Pancreas (tissue), 10 donors: ENCODE data around the gene TIMMDC1. TPM values are rescaled to one million over a fixed set of nuclear protein-coding genes. Genes with fewer than 3 reads are reported as not detected.
"Not testable (repeated sequence)": the region's sequence is repeated elsewhere in the genome, so short reads cannot be mapped to it uniquely, and the experiment has no call there.

ENCODE experiments used
- ATAC-seq, 4 donors: fragments of 200-7000 bp; cut with Tn5 transposase; one replicate each; pipeline versions ENCODE4 v1.8.0 to v1.9.1; 2020; ENCODE audit warnings: mild to moderate bottlenecking in 4 of 4, moderate library complexity in 4 of 4
- DNase-seq, 6 donors: peaks; one replicate each; pipeline ENCODE4 v3.0.0-alpha.2; 2020
- FAIRE-seq: peaks from 2 replicates; lab custom pipeline; 2012; peaks lifted over from hg19 to GRCh38; lab: Jason Lieb, UNC
- H3K27ac ChIP-seq, 4 donors: fragments of 200-600 bp; sonication (generic); 1 replicate in 3 of 4; 2 replicates in 1 of 4; pipeline versions ENCODE4 v1.5.0 to v1.8.0; 2020
- H3K27me3 ChIP-seq, 4 donors: fragments of 200-600 bp; one replicate each; pipeline ENCODE4 v1.8.0; 2021
- H3K36me3 ChIP-seq, 3 donors: fragments of 200-600 bp; sonication (generic) in 1 of 3; one replicate each; pipeline versions ENCODE4 v1.5.0 to v1.8.0; 2020 to 2021
- H3K4me1 ChIP-seq, 3 donors: fragments of 200-600 bp; one replicate each; pipeline ENCODE4 v1.8.0; 2021
- H3K4me3 ChIP-seq, 4 donors: fragments of 200-600 bp; sonication (generic) in 2 of 4; one replicate each; pipeline versions ENCODE4 v1.5.0 to v1.8.0; 2020 to 2021
- H3K9me3 ChIP-seq, 4 donors: fragments of 200-600 bp; one replicate each; pipeline ENCODE4 v1.8.0; 2021
- CTCF ChIP-seq, 4 donors: fragments of 200-600 bp; sonication (generic) in 3 of 4; IDR thresholded peaks; one replicate each; pipeline versions ENCODE4 v1.5.0 to v1.8.0; 2021; ENCODE audit warnings: antibody characterized with exemption in 4 of 4
- WGBS, 2 donors: extraction: QIAGEN DNeasy Blood & Tissue Kit; methylation state at CpG; one replicate each; pipeline ENCODE4 v1.1.7; 2013; 5-methylcytosine and 5-hydroxymethylcytosine counted together
- intact Hi-C, 3 donors: fragments of 100-400 bp; cut with DNase I; formaldehyde crosslinking; loops; one replicate each; pipeline versions ENCODE4 v1.11.1 to v1.14.2; 2022
- polyA plus RNA-seq, 2 donors: library from polyadenylated mRNA; stranded (reverse); fragments of 200-250 nt; gene quantifications; one replicate each; pipeline ENCODE4 v1.2.3, GENCODE V29; 2013
- total RNA-seq, 6 donors: library from RNA; stranded (reverse); fragmentation: NEBNext Ultra II Directional in 4 of 6; extraction: Animal tissue kit (Norgen Biotek cat#: 25700) in 4 of 6; gene quantifications; one replicate each; pipeline versions ENCODE4 v1.2.1 to v1.2.4, GENCODE V29; 2021 to 2023
- donor health status: healthy with polysubstance abuse.
- donor health status: DM: no; HTN: no; CAD: no; lungs with moderate emphysema.
- donor health status: DM: no; HTN: no; CAD: no.
- donor health status: control.
- donor health status: control.
- donor health status: Bipolar disorder and iron deficiency.
- donor health status: DM: yes; HTN: yes; CAD: no.
- donor health status: DM: no; HTN: no; CAD: no.
- donor health status: DM: no; HTN: no; CAD: no.
- donor health status: DM: yes; HTN: yes; CAD: no.

The TIMMDC1 gene
- total and polyA plus RNA-seq, 8 donors: 28.8 to 50.7 (median 38.3) TPM

GRCh38 chr3:119548341-119548740 is 50.0 kb downstream of the TIMMDC1 start:
- ATAC-seq (no peak), DNase-seq (no peak), FAIRE-seq (no peak)
- Histone ChIP-seq H3K27ac (no peak overlapping the region), H3K4me1 (no peaks in the 10 kb centered on the region), H3K36me3 (no peaks in the 10 kb centered on the region), H3K27me3 (no peaks in the 10 kb centered on the region), H3K4me3 (no peak overlapping the region), H3K9me3 (no peaks in the 10 kb centered on the region)
- WGBS, 2 donors: 53 to 57% methylated on average over 3 of the region's 3 CpGs
- TF ChIP-seq CTCF (IDR thresholded peaks at IDR 0.05): no peak
- intact Hi-C loops: no loop called here

GRCh38 chr3:119550192-119550910 is 52.0 kb downstream of the TIMMDC1 start:
- Histone ChIP-seq H3K4me3 (no peak overlapping the region), H3K4me1 (no peaks in the 10 kb centered on the region), H3K9me3 (no peaks in the 10 kb centered on the region), H3K36me3 (no peaks in the 10 kb centered on the region), H3K27me3 (no peaks in the 10 kb centered on the region), H3K27ac (no peak overlapping the region)
- DNase-seq (no peak), ATAC-seq (no peak), FAIRE-seq (no peak)
- 88 to 90% methylated on average over 9 of the region's 9 CpGs for WGBS, 2 donors
- no peak for TF ChIP-seq CTCF (IDR thresholded peaks at IDR 0.05)
- intact Hi-C loops: no loop called here

- ATAC-seq: no peak
- no peak for TF ChIP-seq CTCF (IDR thresholded peaks at IDR 0.05)
- no peak for FAIRE-seq
- no peaks in the 10 kb centered on the region for H3K27me3 ChIP-seq
- H3K36me3 ChIP-seq: no peaks in the 10 kb centered on the region
- H3K4me3 ChIP-seq: no peak overlapping the region
- no peaks in the 10 kb centered on the region for H3K4me1 ChIP-seq
- DNase-seq: no peak
- intact Hi-C loops: no loop called here
- H3K9me3 ChIP-seq: no peaks in the 10 kb centered on the region
- H3K27ac ChIP-seq: no peak overlapping the region
- 87 to 88% methylated on average over 5 of the region's 5 CpGs for WGBS, 2 donors
Observed at GRCh38 chr3:119551598-119551997, 53.3 kb downstream of the TIMMDC1 start.

GRCh38 chr3:119552928-119553327 is 54.6 kb downstream of the TIMMDC1 start:
- H3K4me3 ChIP-seq, ATAC-seq: not testable (repeated sequence)

GRCh38 chr3:119553823-119554415 is 55.6 kb downstream of the TIMMDC1 start:
- H3K4me1 ChIP-seq: no peaks in the 10 kb centered on the region
- H3K36me3 ChIP-seq: no peaks in the 10 kb centered on the region
- 65 to 66% methylated on average over 5 of the region's 5 CpGs for WGBS, 2 donors
- FAIRE-seq (no peak), ATAC-seq (no peak), DNase-seq (no peak)
- no peaks in the 10 kb centered on the region for H3K9me3 ChIP-seq
- TF ChIP-seq CTCF (IDR thresholded peaks at IDR 0.05): no peak
- no peaks in the 10 kb centered on the region for H3K27me3 ChIP-seq
- H3K27ac ChIP-seq: no peak overlapping the region
- intact Hi-C loops: no loop called here
- no peak overlapping the region for H3K4me3 ChIP-seq

More at GRCh38 chr3:119552928-119553327, 54.6 kb downstream of the TIMMDC1 start:
- H3K9me3 ChIP-seq, H3K27ac ChIP-seq, intact Hi-C loops, H3K27me3 ChIP-seq, DNase-seq, H3K36me3 ChIP-seq, FAIRE-seq, H3K4me1 ChIP-seq: not testable (repeated sequence)
- 90 to 94% methylated on average over 6 of the region's 6 CpGs for WGBS, 2 donors
